K562 (cell line): ENCODE measurements around the gene GLG1.

Experiments
- RAD21 ChIP-seq, 2 experiments: fragments of 250-450 bp in 1 of 2; fragments of 450-650 bp in 1 of 2; sonication (Bioruptor Pico) in 1 of 2; formaldehyde crosslinking in 1 of 2; IDR thresholded peaks in 1 of 2; conservative IDR thresholded peaks in 1 of 2; 2 replicates each; pipeline versions ENCODE4 v1.4.0 to v1.8.0; 2020 to 2022; ENCODE audit warnings: mild to moderate bottlenecking in 2 of 2, moderate library complexity in 1 of 2
- ZNF347 ChIP-seq: fragments of 450-650 bp; formaldehyde crosslinking; IDR thresholded peaks from 2 replicates; pipeline ENCODE4 v1.4.0; 2020; ENCODE audit warnings: low read depth, mild to moderate bottlenecking, moderate library complexity
- TF ChIP-seq, protein P1 (sequence below): fragments of 250-450 bp; sonication (Bioruptor Pico); IDR thresholded peaks from 2 replicates; pipeline ENCODE4 v1.9.0; 2021; ENCODE audit warnings: mild to moderate bottlenecking
- TF ChIP-seq, protein P2 (sequence below): fragments of 450-650 bp; formaldehyde crosslinking; IDR thresholded peaks from 2 replicates; pipeline ENCODE4 v1.4.0; 2022; ENCODE audit warnings: missing genetic modification characterization

DNA sequence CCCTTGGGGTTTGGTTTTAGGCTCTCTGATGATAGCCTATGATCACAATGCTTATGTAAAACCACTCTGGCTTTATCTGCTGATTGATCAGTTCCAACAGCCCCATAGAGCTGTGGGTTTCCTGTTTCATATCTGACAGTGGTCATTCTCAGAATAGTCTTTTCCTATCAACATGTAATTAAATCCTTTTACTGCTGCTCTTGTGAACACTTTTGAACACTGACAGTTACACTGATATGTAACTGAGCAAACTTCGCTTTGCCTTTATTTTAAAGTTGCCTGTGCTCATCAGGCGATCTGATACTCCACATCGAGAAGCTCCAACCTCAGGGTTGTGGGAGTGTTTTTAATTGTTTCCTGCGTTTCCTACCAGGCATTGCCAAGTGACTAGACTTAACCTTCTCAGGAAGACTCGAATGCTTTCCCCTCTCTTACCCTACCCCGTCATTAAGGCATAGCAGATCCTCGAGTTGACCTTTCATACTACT lies 168.4 kb downstream of the GLG1 start:
- TF ChIP-seq, protein P1, sequence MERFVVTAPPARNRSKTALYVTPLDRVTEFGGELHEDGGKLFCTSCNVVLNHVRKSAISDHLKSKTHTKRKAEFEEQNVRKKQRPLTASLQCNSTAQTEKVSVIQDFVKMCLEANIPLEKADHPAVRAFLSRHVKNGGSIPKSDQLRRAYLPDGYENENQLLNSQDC (CRISPR knock-in tag): no peak
- TF ChIP-seq ZNF347 (CRISPR knock-in tag): no peak
- TF ChIP-seq, protein P2, sequence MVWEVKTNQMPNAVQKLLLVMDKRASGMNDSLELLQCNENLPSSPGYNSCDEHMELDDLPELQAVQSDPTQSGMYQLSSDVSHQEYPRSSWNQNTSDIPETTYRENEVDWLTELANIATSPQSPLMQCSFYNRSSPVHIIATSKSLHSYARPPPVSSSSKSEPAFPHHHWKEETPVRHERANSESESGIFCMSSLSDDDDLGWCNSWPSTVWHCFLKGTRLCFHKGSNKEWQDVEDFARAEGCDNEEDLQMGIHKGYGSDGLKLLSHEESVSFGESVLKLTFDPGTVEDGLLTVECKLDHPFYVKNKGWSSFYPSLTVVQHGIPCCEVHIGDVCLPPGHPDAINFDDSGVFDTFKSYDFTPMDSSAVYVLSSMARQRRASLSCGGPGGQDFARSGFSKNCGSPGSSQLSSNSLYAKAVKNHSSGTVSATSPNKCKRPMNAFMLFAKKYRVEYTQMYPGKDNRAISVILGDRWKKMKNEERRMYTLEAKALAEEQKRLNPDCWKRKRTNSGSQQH (CRISPR knock-in tag): no peak
- no peak for TF ChIP-seq RAD21 (CRISPR knock-in tag; conservative IDR thresholded peaks at IDR 0.05 in 1 of 2, IDR thresholded peaks at IDR 0.05 in 1 of 2)
